NCI-H510A (cell line): Measurements from ENCODE around the gene SGF29.
A peak's percentile ranks its signal among the peaks of the same experiment; 100 is the strongest.
"Not testable (repeated sequence)": the region's sequence is repeated elsewhere in the genome, so short reads cannot be mapped to it uniquely, and the experiment has no call there.

Experiments
- DNase-seq: peaks from one replicate; lab custom pipeline; 2025; lab: John Stamatoyannopoulos, UW

Gene SGF29

GRCh38 chr16:28553776-28554633, at the start of gene SGF29:
SGF29 (plus strand) TSS chr16:28553920; CDS start chr16:28581070, 27,150 bp downstream.
- DNase-seq = peak; percentile 88

GRCh38 chr16:28504707-28505404, 48.9 kb upstream of the SGF29 start:
- no peak for DNase-seq

- DNase-seq = no peak
Measured at GRCh38 chr16:28505489-28506137, 48.1 kb upstream of the SGF29 start.

GRCh38 chr16:28511031-28511430, 42.7 kb upstream of the SGF29 start:
- no peak for DNase-seq

- no peak for DNase-seq
Measured at GRCh38 chr16:28511801-28512789, 41.6 kb upstream of the SGF29 start.

- no peak for DNase-seq
Measured at GRCh38 chr16:28513484-28514181, 40.1 kb upstream of the SGF29 start.

GRCh38 chr16:28514246-28514645, 39.5 kb upstream of the SGF29 start:
- DNase-seq = no peak

- no peak for DNase-seq
Measured at GRCh38 chr16:28520672-28521071, 33.0 kb upstream of the SGF29 start.

GRCh38 chr16:28521436-28521835, 32.3 kb upstream of the SGF29 start:
- no peak for DNase-seq

- DNase-seq = no peak
Measured at GRCh38 chr16:28522792-28523191, 30.9 kb upstream of the SGF29 start.

- no peak for DNase-seq
Measured at GRCh38 chr16:28524681-28525171, 29.0 kb upstream of the SGF29 start.

- no peak for DNase-seq
Measured at GRCh38 chr16:28526201-28527099, 27.3 kb upstream of the SGF29 start.

- not testable (repeated sequence) for DNase-seq
Measured at GRCh38 chr16:28527100-28527785, 26.5 kb upstream of the SGF29 start.

- no peak for DNase-seq
Measured at GRCh38 chr16:28527985-28528384, 25.7 kb upstream of the SGF29 start.

- no peak for DNase-seq
Measured at GRCh38 chr16:28528463-28528867, 25.3 kb upstream of the SGF29 start.

GRCh38 chr16:28529124-28529523, 24.6 kb upstream of the SGF29 start:
- no peak for DNase-seq

- no peak for DNase-seq
Measured at GRCh38 chr16:28531777-28532744, 21.7 kb upstream of the SGF29 start.
